Stimulated activated CD8-positive, alpha-beta memory T cell treated with anti-CD3 and anti-CD28 coated beads, Interleukin-4, amount 100 ng/mL, for 1 hour (primary cell): ENCODE data around the gene BTN2A1.
"Not testable (repeated sequence)": the region's sequence is repeated elsewhere in the genome, so short reads cannot be mapped to it uniquely, and the experiment has no call there.

ENCODE experiments used
- DNase-seq, 2 donors: peaks; one replicate each; pipeline ENCODE4 v3.0.0-alpha.2; 2020; ENCODE audit warnings: low read depth in 2 of 2, low spot score in 1 of 2

BTN2A1 gene

DNA sequence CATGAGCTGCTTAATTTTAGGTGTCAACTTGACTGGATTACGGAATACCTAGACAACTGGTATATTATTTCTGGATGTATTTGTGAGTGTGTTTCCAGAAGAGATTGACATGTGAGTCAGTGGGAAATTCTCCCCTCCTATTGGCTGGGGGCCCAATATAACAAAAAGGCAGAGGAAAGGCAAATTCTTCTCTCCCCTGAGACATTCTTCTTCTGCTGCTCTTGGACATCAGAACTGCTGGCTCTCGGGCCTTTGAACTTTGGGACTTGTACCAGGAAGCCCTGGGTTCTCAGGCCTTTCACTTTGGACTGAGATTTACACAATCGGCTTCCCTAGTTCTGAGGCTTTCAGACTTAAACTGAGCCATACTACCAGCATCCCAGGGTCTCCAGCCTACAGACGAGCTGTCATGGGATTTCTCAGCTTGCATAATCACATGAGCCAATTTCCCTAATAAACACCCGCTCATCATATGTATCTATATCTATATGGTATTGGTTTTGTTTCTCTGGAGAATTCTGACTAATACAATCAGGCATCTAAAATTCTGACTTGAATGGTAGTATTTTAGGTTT, 25.0 kb upstream of the BTN2A1 start:
- no peak for DNase-seq

DNA sequence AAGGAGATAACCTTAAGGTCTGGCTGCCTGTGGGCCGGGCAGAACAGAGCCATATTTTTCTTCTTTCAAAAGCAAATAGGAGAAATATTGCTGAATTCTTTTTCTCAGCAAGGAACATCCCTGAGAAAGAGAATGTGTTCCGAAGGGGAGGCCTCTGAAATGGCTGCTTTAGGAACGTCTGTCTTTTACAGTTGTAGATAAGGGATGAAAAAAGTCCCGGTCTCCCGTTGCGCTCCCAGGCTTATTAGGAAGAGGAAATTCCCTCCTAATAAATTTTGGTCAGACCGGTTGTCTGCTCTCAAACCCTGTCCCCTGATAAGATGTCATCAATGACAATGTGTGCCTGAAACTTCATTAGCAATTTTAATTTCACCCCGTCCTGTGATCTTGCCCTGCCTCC, 24.1 kb upstream of the BTN2A1 start:
- not testable (repeated sequence) for DNase-seq

DNA sequence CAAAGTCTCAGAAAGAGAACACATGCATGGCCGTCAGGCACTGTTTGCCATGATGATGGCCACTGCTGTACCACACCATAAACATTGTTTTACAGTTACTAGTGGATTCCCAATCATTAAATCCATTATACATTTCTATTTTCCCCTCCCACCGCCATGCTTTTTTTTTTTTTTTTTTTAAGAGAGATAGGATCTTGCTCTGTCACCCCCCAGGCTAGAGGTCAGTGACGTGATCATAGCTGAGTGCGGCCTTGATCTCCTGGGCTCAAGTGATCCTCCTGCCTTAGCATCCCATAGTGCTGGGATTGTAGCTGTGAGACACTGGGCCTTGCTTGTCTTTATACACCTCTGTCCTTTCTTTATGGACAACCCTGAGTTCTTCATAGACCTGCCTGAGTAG, 21.7 kb upstream of the BTN2A1 start:
- DNase-seq: no peak

GRCh38 chr6:26437550-26437949, 20.2 kb upstream of the BTN2A1 start:
- DNase-seq: no peak

GRCh38 chr6:26438000-26438399, 19.8 kb upstream of the BTN2A1 start:
- no peak for DNase-seq

- no peak for DNase-seq
Measured at GRCh38 chr6:26439151-26440125, 18.3 kb upstream of the BTN2A1 start.

DNA sequence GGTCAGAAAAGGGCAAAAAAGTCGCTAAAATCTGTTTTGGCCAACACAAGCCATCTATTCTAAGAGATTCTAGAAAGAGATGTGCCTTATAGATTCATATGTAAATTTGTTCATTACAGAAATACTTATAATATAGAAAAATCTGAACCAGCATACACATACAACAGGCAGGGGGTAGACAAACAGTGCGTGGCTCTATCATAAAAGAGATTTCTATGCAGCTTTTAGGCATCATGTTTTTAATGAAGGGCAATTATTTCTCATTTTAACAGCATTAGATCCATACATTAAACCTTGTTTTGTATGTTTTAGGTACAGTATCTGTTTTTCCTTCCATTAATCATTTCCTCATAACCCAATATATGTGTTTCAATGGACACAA, 16.8 kb upstream of the BTN2A1 start:
- DNase-seq: no peak

- DNase-seq: no peak
Measured at GRCh38 chr6:26441977-26442376, 15.8 kb upstream of the BTN2A1 start.

- DNase-seq: no peak
Measured at GRCh38 chr6:26445934-26446667, 11.7 kb upstream of the BTN2A1 start.

GRCh38 chr6:26447257-26447656, 10.5 kb upstream of the BTN2A1 start:
- DNase-seq: no peak

DNA sequence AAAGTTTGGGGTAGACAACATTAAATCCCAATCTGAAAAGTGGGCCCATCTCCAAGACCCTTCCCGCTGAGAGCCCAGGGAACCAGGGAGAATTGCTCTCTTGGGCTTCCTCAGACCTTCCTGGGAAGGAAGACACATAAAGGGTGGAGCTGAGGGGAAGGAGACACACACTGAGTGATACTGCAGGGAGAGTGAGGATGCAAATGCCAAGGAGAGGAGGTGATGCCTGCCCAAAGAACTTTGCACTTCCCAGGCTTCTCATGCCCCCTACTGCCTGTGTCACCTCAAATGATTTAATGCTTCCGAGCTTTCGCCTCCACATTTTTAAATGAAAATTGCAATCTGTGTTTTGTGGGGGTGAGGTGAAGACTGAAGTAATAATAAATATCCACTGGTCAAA, 7.5 kb upstream of the BTN2A1 start:
- DNase-seq: no peak

GRCh38 chr6:26452631-26453235, 5.0 kb upstream of the BTN2A1 start:
- DNase-seq: no peak

DNA sequence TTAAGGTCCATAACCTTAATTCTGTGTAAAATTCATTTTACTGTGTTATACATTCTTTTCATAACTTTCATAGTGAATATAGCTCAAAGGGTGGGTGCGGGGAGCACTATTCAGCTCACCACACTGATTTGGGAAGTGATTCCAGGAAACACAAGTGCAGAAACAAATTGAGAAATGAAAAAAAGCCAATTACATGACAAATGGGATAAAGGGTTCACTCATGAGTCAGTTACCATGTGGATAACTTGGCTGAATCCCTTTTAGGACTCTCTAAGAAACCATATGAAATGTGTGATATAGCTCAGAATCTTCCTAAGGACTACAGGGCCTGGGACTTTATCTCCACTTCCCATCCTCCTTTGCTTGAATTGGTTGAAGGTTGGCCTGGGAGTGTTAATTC, 3.1 kb upstream of the BTN2A1 start:
- no peak for DNase-seq

GRCh38 chr6:26455357-26455970, 2.3 kb upstream of the BTN2A1 start:
- DNase-seq: no peak

GRCh38 chr6:26457264-26457805, 420 bp upstream of the BTN2A1 start:
- no peak for DNase-seq

DNA sequence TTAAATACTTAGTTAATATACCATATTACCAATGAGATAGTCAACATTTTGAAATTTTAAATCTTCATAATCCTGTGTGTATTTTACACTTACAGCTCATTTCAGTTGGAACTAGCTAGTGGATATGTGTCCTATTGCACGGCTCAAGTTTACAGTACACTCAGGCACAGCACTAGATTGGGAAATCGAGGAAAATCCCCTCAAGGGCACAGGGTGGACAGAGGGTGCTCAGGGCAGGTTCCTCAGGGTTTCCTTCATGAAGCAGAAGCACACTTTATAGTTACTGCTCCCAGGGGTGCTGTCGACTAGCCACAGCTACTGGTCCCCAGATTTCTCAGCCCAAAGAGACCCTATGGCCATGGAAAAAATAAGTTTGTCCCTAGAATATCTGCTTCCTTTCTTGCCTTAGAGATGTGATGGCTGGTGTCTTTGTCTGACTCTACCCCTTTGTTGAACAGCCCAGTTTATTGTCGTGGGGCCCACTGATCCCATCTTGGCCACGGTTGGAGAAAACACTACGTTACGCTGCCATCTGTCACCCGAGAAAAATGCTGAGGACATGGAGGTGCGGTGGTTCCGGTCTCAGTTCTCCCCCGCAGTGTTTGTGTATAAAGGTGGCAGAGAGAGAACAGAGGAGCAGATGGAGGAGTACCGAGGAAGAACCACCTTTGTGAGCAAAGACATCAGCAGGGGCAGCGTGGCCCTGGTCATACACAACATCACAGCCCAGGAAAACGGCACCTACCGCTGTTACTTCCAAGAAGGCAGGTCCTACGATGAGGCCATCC, 1.5 kb downstream of the BTN2A1 start:
- DNase-seq: no peak

- DNase-seq: not testable (repeated sequence)
Measured at GRCh38 chr6:26461353-26461752, 3.6 kb downstream of the BTN2A1 start.

DNA sequence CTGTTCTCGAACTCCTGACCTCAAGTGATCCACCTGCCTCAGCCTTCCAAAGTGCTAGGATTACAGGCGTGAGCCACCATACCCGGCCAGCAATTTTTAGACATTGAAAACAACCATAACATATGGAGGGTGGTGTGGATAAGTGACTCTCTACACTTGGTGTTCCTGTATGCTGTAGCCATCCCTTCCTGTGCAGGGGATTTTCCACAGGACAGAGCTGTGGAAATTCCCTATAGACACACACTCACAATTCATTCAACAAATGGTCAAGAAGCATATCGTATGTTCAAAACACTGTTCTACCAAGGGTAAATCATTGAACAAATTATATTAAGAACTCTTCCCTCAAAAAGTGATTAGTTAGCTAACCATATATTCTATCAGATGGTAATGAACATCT, 6.3 kb downstream of the BTN2A1 start:
- DNase-seq: no peak

DNA sequence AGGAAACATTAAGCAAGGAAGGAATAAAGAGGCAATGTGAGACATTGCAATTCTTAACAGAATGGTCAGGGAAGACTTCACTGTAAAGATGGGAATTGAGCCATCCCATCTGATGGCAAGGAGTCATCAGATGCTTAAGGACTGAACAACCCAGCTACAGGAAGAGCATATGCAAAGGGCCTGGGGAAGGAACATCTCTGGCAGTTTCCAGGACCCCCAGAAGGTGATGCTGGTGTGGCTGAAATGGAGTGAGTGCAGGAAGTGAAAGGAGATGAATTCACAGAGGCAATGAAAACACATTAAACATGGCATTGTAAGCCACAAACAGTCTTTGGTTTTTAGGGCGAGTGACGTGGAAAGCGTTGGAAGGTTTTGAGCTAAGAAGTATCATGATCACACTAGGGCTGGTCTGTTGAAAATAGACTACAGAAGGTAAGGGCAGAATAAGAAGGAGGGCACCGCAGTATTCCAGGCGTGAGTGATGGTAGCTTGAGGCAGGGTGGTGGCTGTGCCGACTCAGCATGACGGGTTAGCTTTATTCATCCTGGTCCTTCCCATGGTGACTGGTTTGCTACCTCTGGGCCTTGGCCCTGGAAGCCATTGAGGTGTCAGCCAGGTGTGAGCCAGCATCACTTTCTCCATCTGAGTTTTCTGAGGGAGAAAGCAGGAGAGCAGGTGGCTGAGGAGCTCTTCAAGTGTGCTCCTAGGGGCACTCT, 6.8 kb downstream of the BTN2A1 start:
- DNase-seq: no peak
